HepG2 (cell line): Measurements from ENCODE around the gene NOXRED1. TPM values are rescaled to one million over a fixed set of nuclear protein-coding genes. Genes with fewer than 3 reads are reported as not detected.

Experiments
- ARID4A ChIP-seq: sonication (generic); formaldehyde crosslinking; IDR thresholded peaks from 2 replicates; pipeline ENCODE4 v1.5.0; 2020; ENCODE audit warnings: mild to moderate bottlenecking, missing genetic modification reagents, borderline replicate concordance
- ATF7 ChIP-seq, 2 experiments: fragments of 450-650 bp in 1 of 2; sonication (generic) in 1 of 2; formaldehyde crosslinking in 1 of 2; IDR thresholded peaks; 2 replicates each; pipeline versions ENCODE4 v1.4.0 to v1.6.1; 2016 to 2020; ENCODE audit warnings: antibody characterized with exemption in 1 of 2, mild to moderate bottlenecking in 1 of 2, missing genetic modification reagents in 1 of 2
- DMAP1 ChIP-seq: IDR thresholded peaks from 2 replicates; pipeline ENCODE4 v1.6.1; 2016
- GABPA ChIP-seq, 2 experiments: IDR thresholded peaks; 2 replicates each; pipeline ENCODE4 v1.6.1; 2011 to 2016; ENCODE audit warnings: low read depth in 2 of 2, low read length in 1 of 2, missing biosample characterization in 1 of 2, missing genetic modification characterization in 1 of 2
- GZF1 ChIP-seq: sonication (generic); formaldehyde crosslinking; IDR thresholded peaks from 2 replicates; pipeline ENCODE4 v1.5.1; 2020; ENCODE audit warnings: mild to moderate bottlenecking, missing genetic modification reagents
- HOXD1 ChIP-seq: sonication (generic); formaldehyde crosslinking; IDR thresholded peaks from 2 replicates; pipeline ENCODE4 v1.5.0; 2020; ENCODE audit warnings: missing genetic modification reagents
- KDM3A ChIP-seq: IDR thresholded peaks from 2 replicates; pipeline ENCODE4 v1.6.1; 2018; ENCODE audit warnings: low read depth, missing compliant biosample characterization
- PCBP1 ChIP-seq: fragments of 200-400 bp; formaldehyde crosslinking; IDR thresholded peaks from 2 replicates; pipeline ENCODE4 v1.6.1; 2017; ENCODE audit warnings: mild to moderate bottlenecking, low read depth, low read length, borderline replicate concordance
- POGK ChIP-seq: sonication (generic); formaldehyde crosslinking; conservative IDR thresholded peaks from 2 replicates; pipeline ENCODE4 v1.8.0; 2022; ENCODE audit warnings: mild to moderate bottlenecking, moderate library complexity, missing genetic modification reagents
- TFDP1 ChIP-seq: IDR thresholded peaks from 2 replicates; pipeline ENCODE4 v1.6.1; 2016; ENCODE audit warnings: missing compliant biosample characterization, missing genetic modification reagents, borderline replicate concordance
- THYN1 ChIP-seq: sonication (generic); formaldehyde crosslinking; IDR thresholded peaks from 2 replicates; pipeline ENCODE4 v1.8.1; 2023; ENCODE audit warnings: low read depth, mild to moderate bottlenecking, moderate library complexity, missing genetic modification reagents, borderline replicate concordance
- ZFP1 ChIP-seq: IDR thresholded peaks from 2 replicates; pipeline ENCODE4 v1.6.1; 2016
- ZFX ChIP-seq: sonication (generic); formaldehyde crosslinking; IDR thresholded peaks from 2 replicates; pipeline ENCODE4 v1.4.0; 2020; ENCODE audit warnings: mild to moderate bottlenecking, low read depth, missing genetic modification reagents, moderate library complexity
- ZNF124 ChIP-seq: sonication (generic); formaldehyde crosslinking; IDR thresholded peaks from 2 replicates; pipeline ENCODE4 v1.4.0; 2020; ENCODE audit warnings: missing genetic modification reagents
- ZNF281 ChIP-seq: sonication (generic); formaldehyde crosslinking; IDR thresholded peaks from 2 replicates; pipeline ENCODE4 v1.4.0; 2020; ENCODE audit warnings: missing genetic modification reagents, borderline replicate concordance
- ZNF343 ChIP-seq: sonication (generic); formaldehyde crosslinking; IDR thresholded peaks from 2 replicates; pipeline ENCODE4 v1.4.0; 2020; ENCODE audit warnings: mild to moderate bottlenecking, missing genetic modification reagents
- ZNF501 ChIP-seq: sonication (generic); formaldehyde crosslinking; IDR thresholded peaks from 2 replicates; pipeline ENCODE4 v1.5.1; 2020; ENCODE audit warnings: mild to moderate bottlenecking, moderate library complexity, missing genetic modification reagents
- ZNF768 ChIP-seq: sonication (generic); formaldehyde crosslinking; IDR thresholded peaks from 2 replicates; pipeline ENCODE4 v1.4.0; 2020; ENCODE audit warnings: missing genetic modification reagents
- polyA plus RNA-seq, 8 experiments: library from polyadenylated mRNA; depleted of rRNA in 3 of 8; stranded (reverse) in 7 of 8; unstranded in 1 of 8; fragments of >200 nt; fragmentation: Illumina TruSeq in 4 of 8; extraction: Trizol in 4 of 8; gene quantifications; 2 replicates each; pipeline versions ENCODE4 v1.2.1 to v1.2.3, GENCODE V29; 2011 to 2016; ENCODE audit warnings: low read depth in 4 of 8, missing spikeins in 1 of 8, mixed read lengths in 1 of 8; ENCODE audit not compliant: insufficient read depth in 1 of 8
- total RNA-seq, 5 experiments: library from RNA; depleted of rRNA; stranded (reverse); fragments of >200 nt; fragmentation: Illumina TruSeq; extraction: Trizol; gene quantifications; 2 replicates each; pipeline ENCODE4 v1.2.3, GENCODE V29; 2016; ENCODE audit warnings: low read depth in 1 of 5

Gene NOXRED1
- total and polyA plus RNA-seq, 2 of the 13 experiments (the other 11 are each of a cell fraction or from before 2014, with no cell fraction given): 0.24 to 0.41 TPM

DNA sequence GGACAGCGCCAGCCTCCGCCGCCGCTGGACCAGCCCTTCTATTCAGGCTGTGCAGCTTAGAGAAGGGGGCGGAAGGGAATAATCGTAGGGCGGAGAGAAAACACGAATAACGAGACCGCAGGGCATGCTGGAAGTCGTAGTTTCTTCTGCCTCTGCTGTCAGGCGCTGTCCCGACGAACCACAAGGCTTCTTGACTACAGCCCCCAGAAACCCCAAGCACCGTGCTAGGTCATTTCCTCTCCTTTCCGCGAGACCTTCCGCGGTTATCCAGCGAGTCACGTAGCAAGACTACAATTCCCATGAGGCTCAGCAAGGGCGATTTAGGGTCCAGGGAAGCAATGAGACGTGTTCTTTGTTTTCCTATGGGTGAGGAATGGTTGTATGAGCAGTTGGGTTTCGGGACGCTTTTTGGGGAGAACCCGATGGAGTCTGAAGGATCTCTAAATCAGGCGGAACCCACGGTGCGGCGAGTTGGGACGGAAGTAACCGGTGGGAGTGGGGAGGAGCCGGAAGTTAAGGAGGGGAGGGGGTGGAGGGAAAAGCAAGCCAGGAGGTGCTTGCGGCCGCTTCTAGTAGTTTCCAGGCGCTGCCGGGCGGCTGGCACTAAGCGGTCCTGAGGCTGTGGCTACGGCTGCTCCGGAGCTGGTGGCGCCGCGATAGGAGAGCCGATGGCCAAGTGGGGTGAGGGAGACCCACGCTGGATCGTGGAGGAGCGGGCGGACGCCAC is 34.4 kb upstream of the NOXRED1 start, which contains the start of the genes AHSA1 and VIPAS39 (continued):
- peak; percentile 53; the same call in 1 of the 2 replicates for TF ChIP-seq POGK (CRISPR knock-in tag)
- TF ChIP-seq ZNF281 (CRISPR knock-in tag): no peak; the same call in 1 of the 2 replicates
- peak; percentile 58; the same call in 1 of the 2 replicates for TF ChIP-seq HOXD1 (CRISPR knock-in tag)
- peak; percentile 87 for TF ChIP-seq ZNF501 (CRISPR knock-in tag)
- TF ChIP-seq THYN1 (CRISPR knock-in tag): 0 out of 2 replicates have a peak, but pooled peaks have one; percentile 19
- peak; percentile 81; the same call in 1 of the 2 replicates for TF ChIP-seq ARID4A (CRISPR knock-in tag)
- TF ChIP-seq GABPA (IDR thresholded peaks at IDR 0.05; ENCODE audit: low read depth, low read length): peak; percentile 73
- TF ChIP-seq GABPA (CRISPR knock-in tag; IDR thresholded peaks at IDR 0.05; ENCODE audit: low read depth): peak; percentile 96
- TF ChIP-seq TFDP1: peak; percentile 10; the same call in 1 of the 2 replicates
- TF ChIP-seq ATF7 (IDR thresholded peaks at IDR 0.05): peak; percentile 1; the same call in 1 of the 2 replicates
- TF ChIP-seq ATF7 (CRISPR knock-in tag; IDR thresholded peaks at IDR 0.05): no peak
- TF ChIP-seq ZFP1 (CRISPR knock-in tag): peak; percentile 52; the same call in 1 of the 2 replicates
- TF ChIP-seq DMAP1: peak; percentile 71; the same call in 1 of the 2 replicates
- no peak for TF ChIP-seq ZNF343 (CRISPR knock-in tag)
- peak; percentile 4; the same call in 1 of the 2 replicates for TF ChIP-seq ZNF124 (CRISPR knock-in tag)
- peak; percentile 67; the same call in 1 of the 2 replicates for TF ChIP-seq PCBP1
- TF ChIP-seq KDM3A (CRISPR knock-in tag): 0 out of 2 replicates have a peak, but pooled peaks have one; percentile 5
- TF ChIP-seq ZFX (CRISPR knock-in tag): peak; percentile 88
- peak; percentile 97 for TF ChIP-seq ZNF768 (CRISPR knock-in tag)
- 0 out of 2 replicates have a peak, but pooled peaks have one; percentile 18 for TF ChIP-seq GZF1 (CRISPR knock-in tag)
